ENCODE measurements around the gene GGT6.

Gene GGT6

GRCh38 chr17:4597975-4598374 is 37.6 kb upstream of the GGT6 start:
- TF ChIP-seq ZNF623 (tag by site-specific recombination; IDR thresholded peaks at IDR 0.05) (no peak), SCRT2 (tag by site-specific recombination; IDR thresholded peaks at IDR 0.05) (no peak), ZBTB11 (tag by site-specific recombination; conservative IDR thresholded peaks at IDR 0.05; ENCODE audit: low read depth) (no peak), ZNF670 (tag by site-specific recombination; IDR thresholded peaks at IDR 0.05; ENCODE audit: low read depth) (no peak), ZNF146 (tag by site-specific recombination; IDR thresholded peaks at IDR 0.05) (no peak), ZBTB20 (tag by site-specific recombination; IDR thresholded peaks at IDR 0.05) (no peak), ZNF768 (tag by site-specific recombination; IDR thresholded peaks at IDR 0.05) (no peak), SETDB1 (IDR thresholded peaks at IDR 0.05; ENCODE audit: insufficient read length, low read length) (no peak), ZBTB17 (tag by site-specific recombination; IDR thresholded peaks at IDR 0.05) (no peak)
- no peak overlapping the region for H3K4me3 ChIP-seq (ENCODE audit: low read depth, low read length)
- ChIA-PET POLR2A (interaction anchor here (0.8 to 2.9 kb wide), 2 partner anchors 11 to 14 kb away, joined by 4 to 12 read pairs; partner anchors contain the start of gene SMTNL2), CTCF (interaction anchor here (0.5 to 3.2 kb wide), 3 partner anchors 14 to 31 kb away, joined by 4 to 13 read pairs (median 6); partner anchors contain the start of gene SMTNL2)
- no peaks in the 10 kb centered on the region for H3K36me3 ChIP-seq (ENCODE audit: control insufficient read depth in 2 of 2, insufficient read depth in 1 of 2, low read length in 2 of 2)
- H3K4me1 ChIP-seq (ENCODE audit: control insufficient read depth, insufficient read depth, low read length) = peaks cover 17% of the 10 kb centered on the region
- H3K9me3 ChIP-seq (ENCODE audit: control insufficient read depth, insufficient read depth, low read depth, low read length) = no peaks in the 10 kb centered on the region
- H3K27ac ChIP-seq (ENCODE audit: extremely low read depth, low read depth, low read length) = no peak overlapping the region

DNA sequence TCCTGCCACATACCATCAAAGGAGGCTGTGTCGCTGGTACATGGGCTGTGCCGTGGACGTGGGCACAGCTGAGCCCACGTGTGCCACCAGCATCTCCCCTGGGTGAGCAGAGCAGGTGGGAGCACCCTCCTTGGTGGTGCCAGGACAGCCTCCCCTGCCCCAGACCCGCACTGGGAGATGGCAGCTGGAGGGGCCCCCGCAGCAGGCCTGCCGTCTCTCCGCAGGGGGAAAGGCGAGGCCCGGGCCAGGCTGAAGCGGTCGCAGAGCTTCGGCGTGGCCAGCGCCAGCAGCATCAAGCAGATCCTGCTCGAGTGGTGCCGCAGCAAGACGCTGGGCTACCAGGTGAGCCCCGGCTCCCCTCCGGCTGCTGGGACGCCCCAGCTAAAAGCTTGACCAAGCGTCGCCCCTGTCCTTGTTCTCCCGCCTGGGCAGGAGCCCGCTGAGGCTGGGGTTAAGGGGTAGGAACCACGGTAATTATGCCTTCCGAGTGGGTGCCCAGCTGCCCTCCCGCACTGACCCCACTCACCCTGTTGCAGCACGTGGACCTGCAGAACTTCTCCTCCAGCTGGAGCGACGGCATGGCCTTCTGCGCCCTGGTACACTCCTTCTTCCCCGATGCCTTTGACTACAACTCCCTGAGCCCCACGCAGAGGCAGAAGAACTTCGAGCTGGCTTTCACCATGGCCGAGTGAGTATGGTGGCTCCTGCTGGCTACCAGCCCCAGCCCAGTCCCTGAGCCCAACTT is 36.4 kb upstream of the GGT6 start:
- TF ChIP-seq ZNF510 (tag by site-specific recombination; IDR thresholded peaks at IDR 0.05; ENCODE audit: insufficient replicate concordance) = no peak
- TF ChIP-seq ZNF248 (tag by site-specific recombination; IDR thresholded peaks at IDR 0.05) = no peak
- TF ChIP-seq ZNF18 (tag by site-specific recombination; IDR thresholded peaks at IDR 0.05) = no peak
- no peak for TF ChIP-seq ZNF449 (tag by site-specific recombination; IDR thresholded peaks at IDR 0.05)
- TF ChIP-seq ZNF302 (tag by site-specific recombination; IDR thresholded peaks at IDR 0.05; ENCODE audit: low read depth) = no peak
- TF ChIP-seq ZNF121 (tag by site-specific recombination; IDR thresholded peaks at IDR 0.05) = no peak
- TF ChIP-seq KLF16 (tag by site-specific recombination; IDR thresholded peaks at IDR 0.05) = no peak
- TF ChIP-seq, protein P1, sequence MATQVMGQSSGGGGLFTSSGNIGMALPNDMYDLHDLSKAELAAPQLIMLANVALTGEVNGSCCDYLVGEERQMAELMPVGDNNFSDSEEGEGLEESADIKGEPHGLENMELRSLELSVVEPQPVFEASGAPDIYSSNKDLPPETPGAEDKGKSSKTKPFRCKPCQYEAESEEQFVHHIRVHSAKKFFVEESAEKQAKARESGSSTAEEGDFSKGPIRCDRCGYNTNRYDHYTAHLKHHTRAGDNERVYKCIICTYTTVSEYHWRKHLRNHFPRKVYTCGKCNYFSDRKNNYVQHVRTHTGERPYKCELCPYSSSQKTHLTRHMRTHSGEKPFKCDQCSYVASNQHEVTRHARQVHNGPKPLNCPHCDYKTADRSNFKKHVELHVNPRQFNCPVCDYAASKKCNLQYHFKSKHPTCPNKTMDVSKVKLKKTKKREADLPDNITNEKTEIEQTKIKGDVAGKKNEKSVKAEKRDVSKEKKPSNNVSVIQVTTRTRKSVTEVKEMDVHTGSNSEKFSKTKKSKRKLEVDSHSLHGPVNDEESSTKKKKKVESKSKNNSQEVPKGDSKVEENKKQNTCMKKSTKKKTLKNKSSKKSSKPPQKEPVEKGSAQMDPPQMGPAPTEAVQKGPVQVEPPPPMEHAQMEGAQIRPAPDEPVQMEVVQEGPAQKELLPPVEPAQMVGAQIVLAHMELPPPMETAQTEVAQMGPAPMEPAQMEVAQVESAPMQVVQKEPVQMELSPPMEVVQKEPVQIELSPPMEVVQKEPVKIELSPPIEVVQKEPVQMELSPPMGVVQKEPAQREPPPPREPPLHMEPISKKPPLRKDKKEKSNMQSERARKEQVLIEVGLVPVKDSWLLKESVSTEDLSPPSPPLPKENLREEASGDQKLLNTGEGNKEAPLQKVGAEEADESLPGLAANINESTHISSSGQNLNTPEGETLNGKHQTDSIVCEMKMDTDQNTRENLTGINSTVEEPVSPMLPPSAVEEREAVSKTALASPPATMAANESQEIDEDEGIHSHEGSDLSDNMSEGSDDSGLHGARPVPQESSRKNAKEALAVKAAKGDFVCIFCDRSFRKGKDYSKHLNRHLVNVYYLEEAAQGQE (tag by site-specific recombination; IDR thresholded peaks at IDR 0.05) = no peak
- TF ChIP-seq OVOL3 (tag by site-specific recombination; IDR thresholded peaks at IDR 0.05) = no peak
- TF ChIP-seq ZNF561 (tag by site-specific recombination; IDR thresholded peaks at IDR 0.05; ENCODE audit: borderline replicate concordance) = no peak
- no peak for TF ChIP-seq ZNF10 (tag by site-specific recombination; IDR thresholded peaks at IDR 0.05)
- no peak for TF ChIP-seq ZNF580 (tag by site-specific recombination; IDR thresholded peaks at IDR 0.05)
- Histone ChIP-seq H3K4me3 (ENCODE audit: low read depth, low read length) (no peak overlapping the region), H3K4me1 (ENCODE audit: control insufficient read depth, insufficient read depth, low read length) (peaks cover 17% of the 10 kb centered on the region), H3K27ac (ENCODE audit: extremely low read depth, low read depth, low read length) (no peak overlapping the region), H3K9me3 (ENCODE audit: control insufficient read depth, insufficient read depth, low read depth, low read length) (no peaks in the 10 kb centered on the region), H3K36me3 (ENCODE audit: control insufficient read depth in 2 of 2, insufficient read depth in 1 of 2, low read length in 2 of 2) (no peaks in the 10 kb centered on the region)
- CTCF ChIA-PET = interaction anchor here (0.6 to 3.2 kb wide), 3 partner anchors 28 to 317 kb away, joined by 3 to 13 read pairs (median 4); no protein-coding TSS in a partner anchor
- POLR2A ChIA-PET = interaction anchor here (1.5 kb wide), 1 partner anchor 10 kb away, joined by 3 read pairs; no protein-coding TSS in a partner anchor

All from HEK293 (cell line).